HG03045 (cell line): ENCODE data around the gene SMARCA2.
A peak's percentile ranks its signal among the peaks of the same experiment; 100 is the strongest.
"Not testable (repeated sequence)": the region's sequence is repeated elsewhere in the genome, so short reads cannot be mapped to it uniquely, and the experiment has no call there.

Experiments
- ATAC-seq: cut with Tn5 transposase; IDR thresholded peaks from one replicate; pipeline ENCODE4 v1.9.1; 2021; ENCODE audit warnings: mild to moderate bottlenecking, moderate library complexity; ENCODE audit not compliant: unreplicated experiment

SMARCA2 gene

GRCh38 chr9:2134391-2134790 lies 119.2 kb downstream of the SMARCA2 start:
- no peak for ATAC-seq

GRCh38 chr9:2138646-2139045 lies 123.5 kb downstream of the SMARCA2 start:
- ATAC-seq = no peak

- ATAC-seq = no peak
Measured at GRCh38 chr9:2140600-2141223, 125.6 kb downstream of the SMARCA2 start.

GRCh38 chr9:2142212-2142611 lies 127.1 kb downstream of the SMARCA2 start:
- no peak for ATAC-seq

GRCh38 chr9:2144619-2145018 lies 129.5 kb downstream of the SMARCA2 start:
- ATAC-seq = no peak

GRCh38 chr9:2145746-2146145 lies 130.6 kb downstream of the SMARCA2 start:
- no peak for ATAC-seq

GRCh38 chr9:2146700-2147099 lies 131.6 kb downstream of the SMARCA2 start:
- ATAC-seq = not testable (repeated sequence)

GRCh38 chr9:2150338-2150737 lies 135.2 kb downstream of the SMARCA2 start:
- no peak for ATAC-seq

GRCh38 chr9:2151171-2151570 lies 136.0 kb downstream of the SMARCA2 start:
- ATAC-seq = no peak

GRCh38 chr9:2152966-2153629 lies 138.0 kb downstream of the SMARCA2 start:
- ATAC-seq = no peak

GRCh38 chr9:2153630-2154217 lies 138.6 kb downstream of the SMARCA2 start:
- no peak for ATAC-seq

- no peak for ATAC-seq
Measured at GRCh38 chr9:2154731-2155130, 139.6 kb downstream of the SMARCA2 start.

- ATAC-seq = no peak
Measured at GRCh38 chr9:2155966-2156365, 140.8 kb downstream of the SMARCA2 start.

- peak; percentile 44 for ATAC-seq
Measured at GRCh38 chr9:2157277-2158110, 142.3 kb downstream of the SMARCA2 start.

GRCh38 chr9:2158111-2158610 lies 143.0 kb downstream of the SMARCA2 start:
- ATAC-seq = peak; percentile 46

- ATAC-seq = no peak
Measured at GRCh38 chr9:2158766-2159430, 143.8 kb downstream of the SMARCA2 start.

GRCh38 chr9:2159521-2160454 lies 144.6 kb downstream of the SMARCA2 start:
- ATAC-seq = no peak

GRCh38 chr9:2161661-2162060 lies 146.5 kb downstream of the SMARCA2 start:
- ATAC-seq = no peak

- no peak for ATAC-seq
Measured at GRCh38 chr9:2163231-2163885, 148.2 kb downstream of the SMARCA2 start.
